ENCODE data around the gene ZNF804B.

GRCh38 chr7:89041240-89041639 lies 281.7 kb downstream of the ZNF804B start:
- TF ChIP-seq, protein P1, sequence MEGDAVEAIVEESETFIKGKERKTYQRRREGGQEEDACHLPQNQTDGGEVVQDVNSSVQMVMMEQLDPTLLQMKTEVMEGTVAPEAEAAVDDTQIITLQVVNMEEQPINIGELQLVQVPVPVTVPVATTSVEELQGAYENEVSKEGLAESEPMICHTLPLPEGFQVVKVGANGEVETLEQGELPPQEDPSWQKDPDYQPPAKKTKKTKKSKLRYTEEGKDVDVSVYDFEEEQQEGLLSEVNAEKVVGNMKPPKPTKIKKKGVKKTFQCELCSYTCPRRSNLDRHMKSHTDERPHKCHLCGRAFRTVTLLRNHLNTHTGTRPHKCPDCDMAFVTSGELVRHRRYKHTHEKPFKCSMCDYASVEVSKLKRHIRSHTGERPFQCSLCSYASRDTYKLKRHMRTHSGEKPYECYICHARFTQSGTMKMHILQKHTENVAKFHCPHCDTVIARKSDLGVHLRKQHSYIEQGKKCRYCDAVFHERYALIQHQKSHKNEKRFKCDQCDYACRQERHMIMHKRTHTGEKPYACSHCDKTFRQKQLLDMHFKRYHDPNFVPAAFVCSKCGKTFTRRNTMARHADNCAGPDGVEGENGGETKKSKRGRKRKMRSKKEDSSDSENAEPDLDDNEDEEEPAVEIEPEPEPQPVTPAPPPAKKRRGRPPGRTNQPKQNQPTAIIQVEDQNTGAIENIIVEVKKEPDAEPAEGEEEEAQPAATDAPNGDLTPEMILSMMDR (conservative IDR thresholded peaks at IDR 0.05), result no peak
- no peak for TF ChIP-seq EZH2 (IDR thresholded peaks at IDR 0.05; ENCODE audit: low read depth)
